Measurements from ENCODE around the gene COQ10A. TPM values are rescaled to one million over a fixed set of nuclear protein-coding genes. Genes with fewer than 3 reads are reported as not detected.
A peak's percentile ranks its signal among the peaks of the same experiment; 100 is the strongest.

Gene COQ10A
- total and polyA plus RNA-seq, 2 of the 13 experiments (the other 11 are each of a cell fraction or from before 2014, with no cell fraction given): 21.0 to 37.3 TPM

DNA sequence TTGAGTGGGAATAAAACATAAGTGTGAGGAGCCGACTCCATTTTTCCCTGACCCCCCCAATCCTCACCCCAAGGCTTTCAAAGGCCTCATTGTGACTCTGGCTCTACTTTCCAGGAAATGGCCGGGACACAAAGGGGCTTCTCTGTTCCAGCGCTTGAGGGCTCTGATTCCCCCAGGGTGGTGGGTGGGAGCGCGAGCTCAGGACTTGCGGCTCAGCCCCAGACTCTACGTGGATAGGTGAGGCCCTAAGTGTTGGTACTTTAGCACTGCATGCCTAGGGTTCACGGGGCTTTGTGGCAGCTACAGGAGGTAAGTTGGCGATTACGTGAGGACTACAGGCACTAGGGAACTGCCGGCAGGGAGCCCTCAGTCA is 48.5 kb downstream of the COQ10A start (continued):
- TF ChIP-seq ZNF253 (CRISPR knock-in tag; IDR thresholded peaks at IDR 0.05; ENCODE audit: borderline replicate concordance): no peak
- TF ChIP-seq CHD2 (IDR thresholded peaks at IDR 0.05; ENCODE audit: low read depth, low read length): no peak
- TF ChIP-seq, protein P1, sequence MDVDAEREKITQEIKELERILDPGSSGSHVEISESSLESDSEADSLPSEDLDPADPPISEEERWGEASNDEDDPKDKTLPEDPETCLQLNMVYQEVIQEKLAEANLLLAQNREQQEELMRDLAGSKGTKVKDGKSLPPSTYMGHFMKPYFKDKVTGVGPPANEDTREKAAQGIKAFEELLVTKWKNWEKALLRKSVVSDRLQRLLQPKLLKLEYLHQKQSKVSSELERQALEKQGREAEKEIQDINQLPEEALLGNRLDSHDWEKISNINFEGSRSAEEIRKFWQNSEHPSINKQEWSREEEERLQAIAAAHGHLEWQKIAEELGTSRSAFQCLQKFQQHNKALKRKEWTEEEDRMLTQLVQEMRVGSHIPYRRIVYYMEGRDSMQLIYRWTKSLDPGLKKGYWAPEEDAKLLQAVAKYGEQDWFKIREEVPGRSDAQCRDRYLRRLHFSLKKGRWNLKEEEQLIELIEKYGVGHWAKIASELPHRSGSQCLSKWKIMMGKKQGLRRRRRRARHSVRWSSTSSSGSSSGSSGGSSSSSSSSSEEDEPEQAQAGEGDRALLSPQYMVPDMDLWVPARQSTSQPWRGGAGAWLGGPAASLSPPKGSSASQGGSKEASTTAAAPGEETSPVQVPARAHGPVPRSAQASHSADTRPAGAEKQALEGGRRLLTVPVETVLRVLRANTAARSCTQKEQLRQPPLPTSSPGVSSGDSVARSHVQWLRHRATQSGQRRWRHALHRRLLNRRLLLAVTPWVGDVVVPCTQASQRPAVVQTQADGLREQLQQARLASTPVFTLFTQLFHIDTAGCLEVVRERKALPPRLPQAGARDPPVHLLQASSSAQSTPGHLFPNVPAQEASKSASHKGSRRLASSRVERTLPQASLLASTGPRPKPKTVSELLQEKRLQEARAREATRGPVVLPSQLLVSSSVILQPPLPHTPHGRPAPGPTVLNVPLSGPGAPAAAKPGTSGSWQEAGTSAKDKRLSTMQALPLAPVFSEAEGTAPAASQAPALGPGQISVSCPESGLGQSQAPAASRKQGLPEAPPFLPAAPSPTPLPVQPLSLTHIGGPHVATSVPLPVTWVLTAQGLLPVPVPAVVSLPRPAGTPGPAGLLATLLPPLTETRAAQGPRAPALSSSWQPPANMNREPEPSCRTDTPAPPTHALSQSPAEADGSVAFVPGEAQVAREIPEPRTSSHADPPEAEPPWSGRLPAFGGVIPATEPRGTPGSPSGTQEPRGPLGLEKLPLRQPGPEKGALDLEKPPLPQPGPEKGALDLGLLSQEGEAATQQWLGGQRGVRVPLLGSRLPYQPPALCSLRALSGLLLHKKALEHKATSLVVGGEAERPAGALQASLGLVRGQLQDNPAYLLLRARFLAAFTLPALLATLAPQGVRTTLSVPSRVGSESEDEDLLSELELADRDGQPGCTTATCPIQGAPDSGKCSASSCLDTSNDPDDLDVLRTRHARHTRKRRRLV (CRISPR knock-in tag; IDR thresholded peaks at IDR 0.05): 0 out of 2 replicates have a peak, but pooled peaks have one; percentile 63
- peak; percentile 16 for TF ChIP-seq SRSF1 (optimal IDR thresholded peaks at IDR 0.05; ENCODE audit: low read depth, low read length)
- TF ChIP-seq SUZ12 (IDR thresholded peaks at IDR 0.05; ENCODE audit: low read depth, low read length): no peak
- TF ChIP-seq ZNF577 (CRISPR knock-in tag; IDR thresholded peaks at IDR 0.05; ENCODE audit: borderline replicate concordance, low read depth): no peak
- TF ChIP-seq, protein P2, sequence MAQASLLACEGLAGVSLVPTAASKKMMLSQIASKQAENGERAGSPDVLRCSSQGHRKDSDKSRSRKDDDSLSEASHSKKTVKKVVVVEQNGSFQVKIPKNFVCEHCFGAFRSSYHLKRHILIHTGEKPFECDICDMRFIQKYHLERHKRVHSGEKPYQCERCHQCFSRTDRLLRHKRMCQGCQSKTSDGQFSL (CRISPR knock-in tag; IDR thresholded peaks at IDR 0.05): 0 out of 2 replicates have a peak, but pooled peaks have one; percentile 44
- TF ChIP-seq HOXA7 (CRISPR knock-in tag; IDR thresholded peaks at IDR 0.05): no peak
- TF ChIP-seq ZNF263 (CRISPR knock-in tag; IDR thresholded peaks at IDR 0.05): no peak
- TF ChIP-seq ZBTB42 (CRISPR knock-in tag; IDR thresholded peaks at IDR 0.05): 0 out of 2 replicates have a peak, but pooled peaks have one; percentile 16
- TF ChIP-seq, protein P3, sequence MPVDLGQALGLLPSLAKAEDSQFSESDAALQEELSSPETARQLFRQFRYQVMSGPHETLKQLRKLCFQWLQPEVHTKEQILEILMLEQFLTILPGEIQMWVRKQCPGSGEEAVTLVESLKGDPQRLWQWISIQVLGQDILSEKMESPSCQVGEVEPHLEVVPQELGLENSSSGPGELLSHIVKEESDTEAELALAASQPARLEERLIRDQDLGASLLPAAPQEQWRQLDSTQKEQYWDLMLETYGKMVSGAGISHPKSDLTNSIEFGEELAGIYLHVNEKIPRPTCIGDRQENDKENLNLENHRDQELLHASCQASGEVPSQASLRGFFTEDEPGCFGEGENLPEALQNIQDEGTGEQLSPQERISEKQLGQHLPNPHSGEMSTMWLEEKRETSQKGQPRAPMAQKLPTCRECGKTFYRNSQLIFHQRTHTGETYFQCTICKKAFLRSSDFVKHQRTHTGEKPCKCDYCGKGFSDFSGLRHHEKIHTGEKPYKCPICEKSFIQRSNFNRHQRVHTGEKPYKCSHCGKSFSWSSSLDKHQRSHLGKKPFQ (CRISPR knock-in tag; IDR thresholded peaks at IDR 0.05; ENCODE audit: insufficient replicate concordance): peak; percentile 61
- 0 out of 2 replicates have a peak, but pooled peaks have one; percentile 14 for TF ChIP-seq ZNF564 (CRISPR knock-in tag; IDR thresholded peaks at IDR 0.05)
- TF ChIP-seq HOXA5 (CRISPR knock-in tag; IDR thresholded peaks at IDR 0.05): no peak
- TF ChIP-seq, protein P4, sequence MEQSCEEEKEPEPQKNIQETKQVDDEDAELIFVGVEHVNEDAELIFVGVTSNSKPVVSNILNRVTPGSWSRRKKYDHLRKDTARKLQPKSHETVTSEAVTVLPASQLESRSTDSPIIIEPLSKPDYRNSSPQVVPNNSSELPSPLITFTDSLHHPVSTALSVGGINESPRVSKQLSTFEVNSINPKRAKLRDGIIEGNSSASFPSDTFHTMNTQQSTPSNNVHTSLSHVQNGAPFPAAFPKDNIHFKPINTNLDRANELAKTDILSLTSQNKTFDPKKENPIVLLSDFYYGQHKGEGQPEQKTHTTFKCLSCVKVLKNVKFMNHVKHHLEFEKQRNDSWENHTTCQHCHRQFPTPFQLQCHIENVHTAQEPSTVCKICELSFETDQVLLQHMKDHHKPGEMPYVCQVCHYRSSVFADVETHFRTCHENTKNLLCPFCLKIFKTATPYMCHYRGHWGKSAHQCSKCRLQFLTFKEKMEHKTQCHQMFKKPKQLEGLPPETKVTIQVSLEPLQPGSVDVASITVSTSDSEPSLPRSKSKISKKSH (CRISPR knock-in tag; IDR thresholded peaks at IDR 0.05; ENCODE audit: borderline replicate concordance): peak; percentile 6; the same call in 1 of the 2 replicates
- peak; percentile 84 for TF ChIP-seq BCL6 (CRISPR knock-in tag; IDR thresholded peaks at IDR 0.05)
- TF ChIP-seq ZFP62 (CRISPR knock-in tag; IDR thresholded peaks at IDR 0.05): no peak
- TF ChIP-seq, protein P5, sequence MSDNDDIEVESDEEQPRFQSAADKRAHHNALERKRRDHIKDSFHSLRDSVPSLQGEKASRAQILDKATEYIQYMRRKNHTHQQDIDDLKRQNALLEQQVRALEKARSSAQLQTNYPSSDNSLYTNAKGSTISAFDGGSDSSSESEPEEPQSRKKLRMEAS (IDR thresholded peaks at IDR 0.05): no peak
- 0 out of 2 replicates have a peak, but pooled peaks have one; percentile 11 for TF ChIP-seq MZF1 (CRISPR knock-in tag; IDR thresholded peaks at IDR 0.05; ENCODE audit: borderline replicate concordance)
- TF ChIP-seq SETDB1 (CRISPR knock-in tag; IDR thresholded peaks at IDR 0.05; ENCODE audit: borderline replicate concordance): no peak
- TF ChIP-seq, protein P6, sequence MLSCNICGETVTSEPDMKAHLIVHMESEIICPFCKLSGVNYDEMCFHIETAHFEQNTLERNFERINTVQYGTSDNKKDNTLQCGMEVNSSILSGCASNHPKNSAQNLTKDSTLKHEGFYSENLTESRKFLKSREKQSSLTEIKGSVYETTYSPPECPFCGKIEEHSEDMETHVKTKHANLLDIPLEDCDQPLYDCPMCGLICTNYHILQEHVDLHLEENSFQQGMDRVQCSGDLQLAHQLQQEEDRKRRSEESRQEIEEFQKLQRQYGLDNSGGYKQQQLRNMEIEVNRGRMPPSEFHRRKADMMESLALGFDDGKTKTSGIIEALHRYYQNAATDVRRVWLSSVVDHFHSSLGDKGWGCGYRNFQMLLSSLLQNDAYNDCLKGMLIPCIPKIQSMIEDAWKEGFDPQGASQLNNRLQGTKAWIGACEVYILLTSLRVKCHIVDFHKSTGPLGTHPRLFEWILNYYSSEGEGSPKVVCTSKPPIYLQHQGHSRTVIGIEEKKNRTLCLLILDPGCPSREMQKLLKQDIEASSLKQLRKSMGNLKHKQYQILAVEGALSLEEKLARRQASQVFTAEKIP (CRISPR knock-in tag; IDR thresholded peaks at IDR 0.05; ENCODE audit: borderline replicate concordance): no peak

All from HepG2 (cell line).